A204.1 (cell line): Measurements from ENCODE around the gene RHOBTB1.
A peak's percentile ranks its signal among the peaks of the same experiment; 100 is the strongest.

Experiments
- FAIRE-seq: peaks from 2 replicates; lab custom pipeline; 2012; peaks lifted over from hg19 to GRCh38; lab: Jason Lieb, UNC

RHOBTB1 gene

GRCh38 chr10:60964257-60965235 lies 20.6 kb upstream of the RHOBTB1 start:
- FAIRE-seq, result peak; percentile 95

DNA sequence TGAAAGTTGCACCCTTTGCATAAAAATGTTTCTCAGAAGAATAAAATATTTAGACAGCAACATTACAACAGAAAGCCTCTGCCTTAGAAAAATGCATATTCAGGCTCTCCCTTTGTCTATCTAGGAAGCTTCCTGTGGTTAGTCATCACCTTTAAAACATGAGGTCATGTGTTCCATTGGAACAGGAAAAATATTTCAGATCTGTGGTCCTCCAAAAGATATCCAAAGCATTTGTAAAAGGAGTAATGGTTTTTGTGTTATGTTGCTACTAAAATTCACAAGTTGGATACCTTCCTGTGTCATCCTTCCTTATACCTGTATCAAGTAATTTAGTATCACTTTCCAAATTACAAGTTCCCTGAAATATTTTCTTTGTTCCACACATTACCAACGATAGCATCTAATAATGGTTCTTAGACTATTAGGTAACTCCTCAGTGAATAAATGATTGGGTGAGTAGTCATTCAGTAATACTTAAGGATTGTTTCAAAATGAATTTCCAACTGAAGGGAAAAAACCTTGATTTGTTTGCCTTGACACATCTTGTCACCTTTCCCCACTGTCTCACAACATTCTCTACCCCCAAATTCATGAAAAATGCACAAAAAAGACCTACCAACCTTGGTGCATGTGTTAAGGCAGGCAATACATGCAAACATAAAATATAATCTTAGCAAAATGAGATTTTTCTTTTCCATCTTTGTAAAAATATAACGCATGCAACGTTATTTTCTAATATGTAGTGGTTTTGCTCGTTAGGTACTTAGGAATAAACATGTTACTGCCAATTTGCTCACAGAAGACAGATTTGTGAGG lies 19.7 kb upstream of the RHOBTB1 start:
- no peak for FAIRE-seq

- no peak for FAIRE-seq
Measured at GRCh38 chr10:60962946-60963345, 19.0 kb upstream of the RHOBTB1 start.

GRCh38 chr10:60960913-60961312 lies 16.9 kb upstream of the RHOBTB1 start:
- FAIRE-seq, result no peak

DNA sequence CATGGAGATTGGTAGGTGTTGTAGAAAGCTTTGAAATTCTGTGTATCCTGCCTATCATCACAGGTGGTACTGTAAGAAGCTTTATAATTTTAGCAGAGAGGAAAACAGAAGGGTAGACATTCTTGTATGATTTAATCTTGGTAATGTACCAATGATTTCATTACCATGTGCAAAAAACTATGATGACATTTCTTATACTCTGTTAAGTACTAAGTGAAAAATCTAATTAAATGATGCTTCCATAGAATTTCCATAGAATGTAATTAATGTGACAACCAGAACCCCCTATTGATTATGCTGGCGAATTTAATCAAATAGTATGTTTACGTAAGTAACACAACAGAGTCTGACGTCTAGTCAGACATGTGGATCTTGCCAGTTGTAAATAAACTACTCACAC lies 16.0 kb upstream of the RHOBTB1 start:
- no peak for FAIRE-seq

DNA sequence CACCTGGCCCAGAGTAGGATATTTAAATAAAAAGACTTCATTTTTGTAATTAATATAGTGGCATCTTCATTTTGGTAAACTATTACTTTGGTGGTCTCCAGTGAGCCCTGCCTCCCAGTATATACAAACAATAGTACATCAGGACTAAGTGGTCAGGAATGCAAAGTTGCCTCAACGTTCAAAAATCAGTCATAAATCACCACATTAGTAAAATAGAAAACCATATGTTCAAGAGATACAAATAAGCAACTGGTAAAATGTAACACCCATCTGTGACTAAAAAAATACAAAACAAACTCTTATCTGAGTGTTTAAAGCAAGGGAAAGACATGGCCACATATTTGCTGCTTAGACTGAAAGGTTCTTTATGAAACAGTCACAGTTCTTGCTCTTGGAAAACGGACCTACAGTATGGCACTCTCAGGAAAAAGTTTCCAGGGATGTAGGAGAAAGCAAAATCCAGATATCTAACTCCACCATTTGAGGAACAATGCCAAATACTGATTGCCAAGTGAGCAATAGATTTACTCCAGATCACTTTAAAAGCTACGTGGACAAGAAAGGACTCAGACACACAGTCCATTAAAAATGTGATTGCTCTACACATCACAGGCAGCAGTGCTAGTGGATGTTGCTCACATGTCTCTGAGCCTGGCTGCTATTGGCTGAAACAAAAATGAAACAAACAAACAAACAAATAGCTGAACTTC lies 15.1 kb upstream of the RHOBTB1 start:
- FAIRE-seq, result no peak

DNA sequence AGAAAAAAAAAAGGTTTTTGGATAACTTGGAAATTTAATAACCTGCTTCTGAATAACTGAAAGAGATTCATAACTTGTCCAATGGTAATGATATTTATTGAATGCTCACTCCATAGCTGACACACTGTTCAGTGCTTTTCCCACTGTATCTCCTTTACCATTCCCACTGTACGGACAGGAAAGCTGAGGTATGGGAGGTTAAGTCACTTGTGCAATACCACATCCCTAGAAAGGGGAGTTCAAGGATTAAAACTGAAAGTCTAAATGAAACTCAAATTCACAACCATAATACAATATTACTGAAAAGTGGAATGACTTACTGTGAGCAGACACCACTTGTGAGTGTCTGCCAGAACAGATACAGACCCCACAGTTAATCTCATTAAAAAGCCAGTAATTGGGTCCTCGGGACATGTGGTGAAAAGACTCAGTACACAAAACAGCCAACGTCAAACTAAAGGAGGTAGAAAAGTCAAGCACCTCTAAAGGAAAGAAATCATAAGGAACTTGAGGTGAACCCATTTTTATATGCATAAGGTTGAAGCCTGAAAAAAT lies 13.8 kb upstream of the RHOBTB1 start:
- FAIRE-seq, result no peak

GRCh38 chr10:60955957-60956425 lies 12.0 kb upstream of the RHOBTB1 start:
- FAIRE-seq, result no peak

- no peak for FAIRE-seq
Measured at GRCh38 chr10:60955316-60955715, 11.3 kb upstream of the RHOBTB1 start.

DNA sequence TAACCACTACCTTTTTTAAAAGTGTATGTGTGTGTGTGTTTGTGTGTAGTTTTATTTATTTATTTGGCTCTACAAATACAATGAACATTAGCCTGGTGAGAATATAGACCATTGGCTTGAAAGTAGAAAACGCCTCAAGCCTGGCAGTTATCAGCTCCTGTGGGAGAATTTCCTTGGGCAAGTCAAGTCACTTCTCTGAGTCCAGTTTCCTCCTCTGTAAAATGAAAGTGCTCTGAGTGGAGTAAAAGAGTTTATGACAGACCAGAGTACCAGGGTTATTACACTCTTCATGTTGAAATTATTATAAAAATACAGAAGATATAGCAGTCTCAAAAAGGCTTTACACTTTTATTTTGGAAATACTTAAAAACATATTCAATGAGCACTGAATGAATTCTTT lies 10.1 kb upstream of the RHOBTB1 start:
- FAIRE-seq, result no peak

DNA sequence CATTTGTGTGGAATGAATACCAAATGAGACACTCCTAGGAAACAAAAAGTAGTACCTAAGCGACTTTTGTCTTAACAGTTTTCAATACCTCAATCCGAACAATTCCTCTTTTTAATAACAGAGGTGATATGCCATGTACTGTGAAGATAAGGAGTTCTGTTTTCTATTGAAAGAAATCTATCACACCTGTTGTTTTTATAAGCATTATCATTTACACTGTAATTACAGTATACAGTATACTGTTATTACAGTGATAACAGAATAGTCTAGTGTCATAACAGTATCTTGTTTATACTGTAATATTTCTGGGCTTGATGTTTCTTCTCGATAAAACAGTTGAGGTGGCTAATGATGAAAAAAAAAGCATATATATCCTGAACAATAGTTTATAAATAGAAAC lies 9.4 kb upstream of the RHOBTB1 start:
- FAIRE-seq, result no peak

DNA sequence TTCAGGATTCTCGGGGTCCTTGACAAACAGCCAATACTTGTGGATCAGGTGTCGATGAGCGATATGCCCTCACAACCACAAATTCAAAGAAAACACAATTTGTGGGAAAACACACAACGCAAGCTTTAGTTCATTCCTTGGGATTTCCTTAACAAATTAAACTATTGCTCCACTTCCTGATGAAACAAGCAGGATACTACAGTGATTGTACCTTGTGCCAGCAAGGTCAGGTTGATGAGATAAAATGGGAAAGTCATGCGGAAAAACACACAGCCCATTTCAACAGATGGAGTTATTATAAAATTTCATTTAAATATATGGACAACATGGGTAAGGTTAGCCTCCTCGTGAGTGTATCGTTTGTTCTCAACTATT lies 8.8 kb upstream of the RHOBTB1 start:
- no peak for FAIRE-seq

GRCh38 chr10:60952067-60952845 lies 8.3 kb upstream of the RHOBTB1 start:
- no peak for FAIRE-seq

GRCh38 chr10:60951272-60951724 lies 7.3 kb upstream of the RHOBTB1 start:
- no peak for FAIRE-seq

DNA sequence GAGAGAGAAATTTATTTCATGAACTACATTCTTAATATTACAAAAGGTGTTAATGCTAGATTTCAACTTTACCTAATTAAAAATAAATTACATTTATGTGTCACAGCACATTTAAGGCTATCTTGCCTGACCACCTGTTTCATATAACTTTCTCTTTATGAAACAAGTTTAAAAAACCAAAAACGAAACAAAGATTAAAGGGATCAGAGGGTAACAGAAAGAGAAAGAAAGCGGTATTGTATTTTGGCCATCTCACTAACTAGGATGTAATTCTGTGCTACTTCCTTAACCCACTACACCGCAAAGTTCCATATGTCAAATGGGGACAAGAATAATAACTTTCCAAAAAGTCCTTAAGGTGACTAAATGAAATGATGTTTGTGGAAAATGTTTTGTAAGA lies 6.3 kb upstream of the RHOBTB1 start:
- FAIRE-seq, result no peak

DNA sequence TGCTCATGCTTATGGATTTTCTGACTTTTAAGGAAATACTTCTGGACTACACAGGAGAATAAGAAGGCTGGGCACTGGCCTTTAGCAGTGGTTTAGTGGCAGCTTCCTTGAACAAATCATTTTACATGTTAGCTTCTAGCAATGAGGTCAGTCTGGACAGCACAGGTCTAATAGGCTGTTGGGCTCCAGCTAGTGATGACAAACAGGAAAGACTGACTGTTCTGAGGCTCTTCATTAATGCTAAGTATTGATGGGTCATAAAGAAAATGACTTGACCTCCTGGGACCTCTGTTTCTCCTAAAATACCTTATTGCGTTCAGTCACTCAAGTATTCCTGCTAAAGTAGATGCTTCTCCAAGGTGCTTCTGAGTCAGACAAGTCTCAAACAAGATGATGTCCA lies 4.9 kb upstream of the RHOBTB1 start:
- no peak for FAIRE-seq

DNA sequence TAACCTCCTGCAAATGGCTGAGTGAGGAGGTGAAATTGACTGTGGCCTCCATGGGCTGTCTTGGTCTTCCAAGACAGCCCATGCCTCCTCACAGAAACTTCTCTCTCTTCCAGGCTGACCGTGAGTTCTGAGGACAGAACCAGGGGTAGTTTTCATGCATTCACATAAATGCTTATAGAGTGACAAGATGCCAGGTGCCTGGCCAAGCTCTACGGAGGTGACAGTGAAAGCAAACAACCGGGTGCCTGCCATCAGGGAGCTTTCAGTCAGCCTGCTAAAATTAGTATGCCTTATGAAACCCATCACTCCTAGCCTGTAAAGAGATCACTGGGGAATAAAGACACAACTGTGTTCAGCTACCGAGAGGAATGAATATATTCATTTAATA lies 919 bp upstream of the RHOBTB1 start:
- no peak for FAIRE-seq

- no peak for FAIRE-seq
Measured at GRCh38 chr10:60943316-60944057, 498 bp downstream of the RHOBTB1 start.

GRCh38 chr10:60942788-60943315 lies 1.1 kb downstream of the RHOBTB1 start:
- FAIRE-seq, result no peak

DNA sequence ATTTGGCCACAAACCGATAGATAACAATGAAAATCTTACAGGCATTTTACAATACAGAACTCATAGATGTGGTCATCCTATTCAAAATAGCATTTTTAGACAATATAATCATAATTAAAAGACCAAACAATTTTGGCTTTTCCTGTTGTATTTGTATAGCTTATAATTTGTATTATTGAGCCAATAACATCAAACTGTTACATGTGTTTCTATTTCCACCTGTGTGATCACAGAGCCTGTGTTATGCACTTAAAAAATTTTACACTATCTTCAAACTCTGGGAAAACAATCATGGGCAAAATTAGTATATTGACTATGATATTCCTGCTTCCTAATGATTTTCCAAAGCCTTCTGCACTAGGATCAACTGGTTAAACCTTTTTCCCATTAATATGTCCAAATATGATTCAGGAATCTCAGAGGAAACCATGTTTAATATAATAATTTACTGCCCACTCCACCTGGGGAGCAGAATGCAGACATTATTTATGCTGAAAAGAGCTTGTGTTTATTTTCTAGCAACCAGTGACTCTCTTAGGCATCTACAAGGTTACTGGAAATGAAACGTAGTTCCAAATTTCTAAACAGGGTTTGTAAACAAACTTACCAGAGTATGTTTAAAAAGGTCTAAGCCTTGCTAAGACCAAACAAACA lies 1.7 kb downstream of the RHOBTB1 start:
- no peak for FAIRE-seq
